NCI-H748 (cell line): ENCODE data around the gene RREB1.

Source experiments
- DNase-seq: peaks from one replicate; lab custom pipeline; 2025; ENCODE audit not compliant: unreplicated experiment; lab: John Stamatoyannopoulos, UW

Gene RREB1

GRCh38 chr6:7159790-7160525 is 52.2 kb downstream of the RREB1 start:
- no peak for DNase-seq

DNA sequence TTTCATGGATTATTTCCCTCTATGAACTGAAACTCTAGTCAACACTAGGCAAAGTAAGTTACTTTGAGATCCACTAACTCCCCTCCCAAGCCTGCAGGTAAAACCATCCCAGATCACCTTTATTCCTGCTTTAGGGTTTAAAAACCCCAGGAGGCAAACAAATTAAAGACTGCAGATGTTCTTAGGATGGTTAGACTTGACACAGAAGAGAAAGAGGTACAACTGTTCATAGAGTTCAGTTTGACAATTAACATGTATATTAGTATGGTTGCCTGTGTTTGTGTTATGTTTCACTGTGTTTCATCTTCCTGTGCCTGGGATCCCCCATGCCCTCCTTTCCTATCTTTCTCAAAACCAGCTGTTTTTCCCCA is 53.5 kb downstream of the RREB1 start:
- DNase-seq = no peak

DNA sequence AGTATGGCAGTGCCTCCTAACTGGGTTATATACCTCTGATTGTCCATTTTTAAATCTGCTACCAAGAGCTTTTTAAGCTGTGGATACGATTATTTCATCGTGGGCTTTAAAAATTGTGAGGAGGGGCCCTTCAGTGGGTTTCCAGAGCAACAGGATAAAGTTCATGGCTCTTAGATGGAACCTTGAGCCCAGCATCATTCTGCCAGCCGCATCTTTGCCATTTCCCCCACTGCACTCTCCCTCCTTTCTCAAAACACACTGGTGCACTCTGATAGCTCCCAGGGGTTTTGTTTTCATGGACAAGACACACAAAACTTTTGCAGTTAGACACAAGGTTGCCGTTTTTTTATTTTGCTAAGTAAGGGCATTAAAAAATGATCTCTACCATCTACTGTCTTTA is 54.1 kb downstream of the RREB1 start:
- DNase-seq = no peak

- no peak for DNase-seq
Observed at GRCh38 chr6:7163661-7164071, 55.9 kb downstream of the RREB1 start.

DNA sequence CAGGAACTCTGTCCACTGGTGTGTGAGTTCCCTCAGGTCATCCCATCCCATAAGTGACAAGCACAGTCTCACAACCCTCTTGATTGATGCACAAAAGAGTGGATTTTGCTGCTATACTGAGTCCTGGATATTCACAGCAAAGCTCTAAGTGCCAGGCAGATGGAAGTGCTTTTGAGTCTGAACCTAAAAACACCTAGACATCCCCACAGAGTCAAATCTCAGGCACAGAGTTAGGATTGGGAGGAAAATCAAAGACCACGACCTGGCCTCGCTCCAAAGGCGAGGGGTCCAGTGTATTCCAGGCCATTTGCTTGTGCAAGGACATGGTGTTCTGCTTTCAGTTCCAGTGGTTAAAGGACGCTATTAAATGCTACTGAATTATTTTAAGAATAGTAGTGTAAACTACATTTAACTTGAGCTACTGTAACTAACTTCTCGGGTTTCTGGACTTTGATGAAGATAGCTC is 56.8 kb downstream of the RREB1 start:
- no peak for DNase-seq

- peak; percentile 34 for DNase-seq
Observed at GRCh38 chr6:7165002-7165889, 57.5 kb downstream of the RREB1 start.

DNA sequence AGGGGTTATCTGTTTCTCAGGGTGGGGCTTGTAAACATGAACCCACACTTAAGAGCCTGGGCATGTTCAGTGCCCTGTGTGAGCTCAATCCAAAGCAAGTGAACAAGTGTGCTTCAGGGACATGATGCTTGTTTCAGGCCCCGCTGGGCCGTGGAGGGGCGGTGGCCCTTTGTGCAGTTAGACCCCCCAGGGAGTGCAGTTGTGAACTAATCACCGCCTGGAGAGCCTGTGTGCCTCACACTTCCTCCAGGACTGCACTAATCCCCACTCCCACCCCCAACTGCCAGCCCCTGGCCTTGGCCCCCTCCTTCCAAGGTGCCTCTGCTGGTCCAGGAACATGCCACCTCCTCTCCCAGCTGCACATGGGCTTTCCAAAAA is 58.1 kb downstream of the RREB1 start:
- DNase-seq = peak; percentile 34

DNA sequence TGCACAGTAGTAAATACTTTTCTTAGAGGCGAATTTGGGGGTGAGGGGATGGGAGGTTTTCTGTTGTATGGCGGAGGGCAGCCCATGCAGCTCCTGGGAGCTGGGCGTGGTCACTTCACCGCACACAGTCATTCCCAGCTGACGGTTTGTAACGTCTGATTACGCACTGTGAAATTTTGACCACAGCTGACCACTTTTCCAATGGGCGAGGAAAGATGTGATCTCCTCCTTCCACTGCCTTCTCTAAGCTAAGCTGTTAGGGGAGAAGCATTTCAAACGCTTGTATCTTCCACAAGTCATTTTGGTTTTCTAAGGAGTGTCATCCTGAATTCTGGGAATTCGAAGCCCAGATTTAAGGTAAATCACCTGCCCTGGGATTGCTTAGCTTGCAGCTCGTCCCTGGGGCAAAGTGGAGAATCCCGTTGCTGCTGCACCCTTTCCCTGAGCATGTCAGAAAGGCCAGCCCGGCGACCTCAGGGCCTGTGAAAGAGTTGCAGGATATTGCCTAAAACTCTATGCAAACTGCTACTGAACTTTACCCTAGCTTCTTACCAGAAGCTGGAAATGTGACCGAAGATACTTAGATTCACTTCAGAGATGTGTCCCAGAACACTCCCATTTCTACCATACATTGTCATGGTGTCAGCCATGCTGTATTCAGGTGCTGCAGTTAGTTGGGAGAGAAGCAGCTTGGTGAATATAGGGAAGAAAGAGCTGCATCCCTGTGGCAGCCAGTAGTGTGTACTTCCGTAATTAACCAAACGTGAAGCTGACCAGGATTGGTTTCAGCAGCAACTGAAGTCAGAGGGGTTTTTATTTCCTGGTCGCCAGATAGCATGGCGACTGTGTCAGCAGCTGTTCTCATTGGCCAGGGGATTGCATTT is 58.9 kb downstream of the RREB1 start:
- no peak for DNase-seq

DNA sequence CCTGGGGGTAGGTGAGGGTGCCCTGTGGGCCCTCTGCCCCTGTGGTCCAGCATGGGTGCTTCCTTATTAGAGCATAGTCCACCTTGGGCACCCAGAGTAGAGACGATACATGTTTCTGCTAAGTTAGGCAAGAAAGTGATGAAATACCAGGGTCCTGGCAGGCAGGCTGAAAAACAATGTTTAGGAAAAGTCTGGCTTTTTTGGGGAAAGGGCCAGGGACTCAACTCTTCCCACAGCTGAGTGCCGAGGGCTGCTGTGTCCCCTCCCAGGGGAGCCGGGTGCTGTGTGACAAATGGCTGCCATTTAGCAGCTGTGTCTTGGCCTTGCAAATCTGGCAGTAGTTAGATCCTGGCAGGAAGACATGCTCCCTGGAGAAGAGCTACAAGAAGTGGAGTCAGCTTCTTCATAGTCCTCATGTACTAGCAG is 61.5 kb downstream of the RREB1 start:
- no peak for DNase-seq

GRCh38 chr6:7170117-7170732 is 62.5 kb downstream of the RREB1 start:
- no peak for DNase-seq

DNA sequence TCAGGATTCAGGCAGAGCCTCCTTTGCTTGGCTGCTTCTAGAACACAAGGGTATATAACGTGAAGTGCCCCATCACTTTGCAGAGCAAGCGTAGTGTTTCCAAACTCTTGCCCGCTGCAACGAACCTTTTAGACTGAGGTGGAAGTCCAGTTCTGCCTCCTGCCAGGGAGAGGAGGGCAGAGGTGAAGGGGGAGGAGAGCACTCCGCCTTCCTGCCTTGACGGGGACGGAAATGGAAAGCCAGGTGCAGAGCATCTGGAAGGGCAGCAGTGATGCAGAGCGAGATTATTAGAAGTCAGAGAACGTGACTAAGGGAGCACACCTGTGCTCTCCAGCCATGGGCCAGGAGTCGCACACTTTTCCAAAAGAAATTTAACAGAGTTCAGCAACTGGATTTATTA is 63.4 kb downstream of the RREB1 start:
- no peak for DNase-seq

- DNase-seq = no peak
Observed at GRCh38 chr6:7171733-7172132, 64.0 kb downstream of the RREB1 start.

GRCh38 chr6:7172649-7173048 is 64.9 kb downstream of the RREB1 start:
- DNase-seq = no peak

GRCh38 chr6:7173843-7174503 is 66.2 kb downstream of the RREB1 start:
- DNase-seq = no peak

DNA sequence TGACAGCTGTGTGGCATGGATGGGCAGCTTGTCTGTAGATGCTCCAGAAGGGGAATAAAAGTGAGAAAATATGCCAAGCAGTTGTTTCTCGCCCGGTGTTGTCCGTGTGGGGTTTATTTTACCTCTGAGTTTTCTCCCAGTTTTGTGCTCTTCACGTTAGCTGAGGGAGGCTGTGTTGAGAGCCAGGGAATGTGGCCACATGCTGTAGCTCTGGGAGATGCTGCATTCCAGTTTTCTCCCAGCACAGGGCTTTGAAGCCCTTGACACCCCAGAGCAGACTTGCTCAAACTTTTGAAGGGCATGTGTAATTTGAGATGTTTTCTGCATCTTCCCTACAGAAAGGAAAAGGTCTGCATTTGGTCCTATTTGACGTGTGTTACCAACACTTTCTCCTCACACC is 67.7 kb downstream of the RREB1 start:
- no peak for DNase-seq

DNA sequence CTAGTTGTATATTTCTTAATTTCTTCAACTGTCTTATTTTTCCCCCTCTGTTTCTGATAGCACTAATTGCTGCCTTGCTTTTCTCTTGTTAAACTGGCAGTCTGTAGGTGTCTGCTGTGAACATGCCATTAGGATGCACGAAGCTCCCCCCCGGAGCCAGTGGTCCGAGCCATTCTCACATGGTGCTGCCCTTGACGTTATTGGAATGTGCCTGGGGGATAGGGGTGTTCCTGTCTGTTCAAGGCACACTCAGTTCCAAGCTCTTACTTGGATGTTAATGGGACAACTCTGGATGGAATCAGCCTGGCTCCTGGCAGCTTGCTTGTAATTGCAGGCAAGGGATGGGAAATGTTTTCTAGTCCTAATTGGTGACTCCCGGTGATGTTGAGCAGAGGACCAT is 68.4 kb downstream of the RREB1 start:
- DNase-seq = no peak

DNA sequence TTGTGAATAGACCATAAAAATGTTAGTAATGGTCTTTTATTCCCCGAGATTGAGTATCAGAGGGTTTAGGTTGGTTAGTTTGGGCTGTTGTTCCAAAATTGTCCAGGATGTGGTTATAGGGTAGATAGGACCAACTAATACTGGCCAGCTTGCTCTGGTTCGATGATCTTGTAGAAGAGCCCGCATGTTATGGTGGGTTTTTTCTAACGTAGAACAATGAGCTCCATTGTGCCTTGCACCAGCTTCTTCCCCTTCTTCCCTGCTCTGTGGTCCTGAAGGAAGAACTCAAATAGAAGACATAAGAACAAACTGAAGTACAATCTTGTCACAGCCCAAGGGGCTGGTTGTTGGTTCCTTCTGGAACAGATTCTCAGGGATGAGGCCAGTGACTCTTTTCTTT is 70.5 kb downstream of the RREB1 start:
- no peak for DNase-seq

- no peak for DNase-seq
Observed at GRCh38 chr6:7180751-7181150, 73.0 kb downstream of the RREB1 start.

GRCh38 chr6:7183707-7184106 is 75.9 kb downstream of the RREB1 start:
- no peak for DNase-seq

DNA sequence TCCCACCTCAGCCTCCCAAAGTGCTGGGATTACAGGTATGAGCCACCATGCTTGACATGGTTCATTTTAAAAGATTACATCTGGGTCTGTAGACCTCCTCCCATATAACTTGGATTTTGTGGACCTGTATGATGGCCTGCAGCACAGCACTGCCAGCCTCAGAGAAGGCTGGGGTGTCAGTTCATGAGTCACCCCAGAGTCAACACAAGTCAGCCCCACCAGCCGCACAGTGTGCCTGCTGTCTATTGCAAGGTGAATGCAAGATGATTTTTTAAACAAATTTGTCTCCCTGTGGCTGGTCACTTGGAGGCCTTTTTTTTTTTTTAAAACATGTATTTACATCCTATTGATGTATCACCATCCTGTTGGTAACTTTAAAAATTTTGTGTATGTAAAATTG is 76.7 kb downstream of the RREB1 start:
- DNase-seq = no peak
